Measurements from ENCODE around the gene KDM4D.

Gene KDM4D

GRCh38 chr11:94972700-94973098 lies 810 bp upstream of the KDM4D start:
- DNase-seq (ENCODE audit: low read depth) = no peak
- TF ChIP-seq CTCF (IDR thresholded peaks at IDR 0.05; ENCODE audit: insufficient read depth, low read depth, low read length, missing control alignments) = no peak
- H3K4me3 ChIP-seq (ENCODE audit: low read length) = peak overlapping the region; percentile 86

GRCh38 chr11:94974178-94974577 lies 669 bp downstream of the KDM4D start:
- TF ChIP-seq CTCF (IDR thresholded peaks at IDR 0.05; ENCODE audit: insufficient read depth, low read depth, low read length, missing control alignments) = no peak
- H3K4me3 ChIP-seq (ENCODE audit: low read length) = peak overlapping the region; percentile 86
- no peak for DNase-seq (ENCODE audit: low read depth)

- no peak for TF ChIP-seq CTCF (IDR thresholded peaks at IDR 0.05; ENCODE audit: insufficient read depth, low read depth, low read length, missing control alignments)
- no peak overlapping the region for H3K4me3 ChIP-seq (ENCODE audit: low read length)
- DNase-seq (ENCODE audit: low read depth) = no peak
Observed at GRCh38 chr11:94975599-94975998, 2.1 kb downstream of the KDM4D start.

- no peak overlapping the region for H3K4me3 ChIP-seq (ENCODE audit: low read length)
- no peak for DNase-seq (ENCODE audit: low read depth)
- TF ChIP-seq CTCF (IDR thresholded peaks at IDR 0.05; ENCODE audit: insufficient read depth, low read depth, low read length, missing control alignments) = no peak
Observed at GRCh38 chr11:94987378-94987777, 13.9 kb downstream of the KDM4D start.

GRCh38 chr11:94988748-94989147 lies 15.2 kb downstream of the KDM4D start:
- H3K4me3 ChIP-seq (ENCODE audit: low read length) = no peak overlapping the region
- DNase-seq (ENCODE audit: low read depth) = no peak
- TF ChIP-seq CTCF (IDR thresholded peaks at IDR 0.05; ENCODE audit: insufficient read depth, low read depth, low read length, missing control alignments) = no peak

- no peak for TF ChIP-seq CTCF (IDR thresholded peaks at IDR 0.05; ENCODE audit: insufficient read depth, low read depth, low read length, missing control alignments)
- DNase-seq (ENCODE audit: low read depth) = no peak
- H3K4me3 ChIP-seq (ENCODE audit: low read length) = no peak overlapping the region
Observed at GRCh38 chr11:94993400-94993943, 20.0 kb downstream of the KDM4D start.

GRCh38 chr11:94997437-94997836 lies 23.9 kb downstream of the KDM4D start:
- TF ChIP-seq CTCF (IDR thresholded peaks at IDR 0.05; ENCODE audit: insufficient read depth, low read depth, low read length, missing control alignments) = peak; percentile 27
- no peak overlapping the region for H3K4me3 ChIP-seq (ENCODE audit: low read length)
- no peak for DNase-seq (ENCODE audit: low read depth)
